HepG2 (cell line): ENCODE measurements around the gene SAP25. TPM values are rescaled to one million over a fixed set of nuclear protein-coding genes. Genes with fewer than 3 reads are reported as not detected.

Experiments used
- CEBPG ChIP-seq: IDR thresholded peaks from 2 replicates; pipeline ENCODE4 v1.6.1; 2016
- ESRRA ChIP-seq: sonication (generic); formaldehyde crosslinking; IDR thresholded peaks from 2 replicates; pipeline ENCODE4 v1.5.1; 2020; ENCODE audit warnings: mild to moderate bottlenecking, low read depth, missing genetic modification reagents
- FOSL2 ChIP-seq: sonication (generic); formaldehyde crosslinking; IDR thresholded peaks from 2 replicates; pipeline ENCODE4 v1.4.0; 2020; ENCODE audit warnings: missing genetic modification reagents
- GATA4 ChIP-seq: sonication (generic); IDR thresholded peaks from 2 replicates; pipeline ENCODE4 v1.6.1; 2016; ENCODE audit warnings: antibody characterized with exemption, low read depth, borderline replicate concordance
- HINFP ChIP-seq: sonication (generic); formaldehyde crosslinking; IDR thresholded peaks from 2 replicates; pipeline ENCODE4 v1.4.0; 2020; ENCODE audit warnings: low read depth, mild to moderate bottlenecking, missing genetic modification reagents
- IRF2 ChIP-seq: IDR thresholded peaks from 2 replicates; pipeline ENCODE4 v1.6.1; 2018; ENCODE audit warnings: missing genetic modification reagents, missing compliant biosample characterization
- KDM1A ChIP-seq: IDR thresholded peaks from 2 replicates; pipeline ENCODE4 v1.6.1; 2016; ENCODE audit warnings: missing compliant biosample characterization
- MED1 ChIP-seq: sonication (generic); formaldehyde crosslinking; IDR thresholded peaks from 2 replicates; pipeline ENCODE4 v1.4.0; 2020; ENCODE audit warnings: missing genetic modification reagents
- MEF2D ChIP-seq: sonication (generic); formaldehyde crosslinking; IDR thresholded peaks from 2 replicates; pipeline ENCODE4 v1.5.1; 2020; ENCODE audit warnings: mild to moderate bottlenecking, missing genetic modification reagents
- MIER3 ChIP-seq: IDR thresholded peaks from 2 replicates; pipeline ENCODE4 v1.6.1; 2016; ENCODE audit warnings: missing compliant biosample characterization, borderline replicate concordance
- NAIF1 ChIP-seq: sonication (generic); formaldehyde crosslinking; IDR thresholded peaks from 2 replicates; pipeline ENCODE4 v1.5.0; 2020; ENCODE audit warnings: mild to moderate bottlenecking, missing genetic modification reagents, borderline replicate concordance
- POLR2AphosphoS5 ChIP-seq: IDR thresholded peaks from 2 replicates; pipeline ENCODE4 v1.6.1; 2012; ENCODE audit warnings: low read depth, low read length
- RARA ChIP-seq: IDR thresholded peaks from 2 replicates; pipeline ENCODE4 v1.6.1; 2016; ENCODE audit warnings: missing genetic modification reagents, missing compliant biosample characterization
- RXRA ChIP-seq: sonication (generic); formaldehyde crosslinking; IDR thresholded peaks from 2 replicates; pipeline ENCODE4 v1.5.1; 2020; ENCODE audit warnings: missing genetic modification reagents
- SIX1 ChIP-seq: sonication (generic); formaldehyde crosslinking; IDR thresholded peaks from 2 replicates; pipeline ENCODE4 v1.4.0; 2020; ENCODE audit warnings: missing genetic modification reagents, borderline replicate concordance
- ZFX ChIP-seq: sonication (generic); formaldehyde crosslinking; IDR thresholded peaks from 2 replicates; pipeline ENCODE4 v1.4.0; 2020; ENCODE audit warnings: mild to moderate bottlenecking, low read depth, missing genetic modification reagents, moderate library complexity
- ZNF251 ChIP-seq: sonication (generic); formaldehyde crosslinking; IDR thresholded peaks from 2 replicates; pipeline ENCODE4 v1.9.0; 2021; ENCODE audit warnings: mild to moderate bottlenecking, missing genetic modification reagents
- ZNF549 ChIP-seq: sonication (generic); formaldehyde crosslinking; IDR thresholded peaks from 2 replicates; pipeline ENCODE4 v1.5.0; 2020; ENCODE audit warnings: missing genetic modification reagents
- ZNF605 ChIP-seq: sonication (generic); formaldehyde crosslinking; IDR thresholded peaks from 2 replicates; pipeline ENCODE4 v1.8.0; 2022; ENCODE audit warnings: mild to moderate bottlenecking, missing genetic modification reagents
- ZNF619 ChIP-seq: sonication (generic); formaldehyde crosslinking; IDR thresholded peaks from 2 replicates; pipeline ENCODE4 v1.4.0; 2020; ENCODE audit warnings: mild to moderate bottlenecking, missing genetic modification reagents
- ZSCAN21 ChIP-seq: sonication (generic); formaldehyde crosslinking; IDR thresholded peaks from 2 replicates; pipeline ENCODE4 v1.8.0; 2022; ENCODE audit warnings: mild to moderate bottlenecking, missing genetic modification reagents, moderate library complexity, borderline replicate concordance
- polyA plus RNA-seq, 8 experiments: library from polyadenylated mRNA; depleted of rRNA in 3 of 8; stranded (reverse) in 7 of 8; unstranded in 1 of 8; fragments of >200 nt; fragmentation: Illumina TruSeq in 4 of 8; extraction: Trizol in 4 of 8; gene quantifications; 2 replicates each; pipeline versions ENCODE4 v1.2.1 to v1.2.3, GENCODE V29; 2011 to 2016; ENCODE audit warnings: low read depth in 4 of 8, missing spikeins in 1 of 8, mixed read lengths in 1 of 8; ENCODE audit not compliant: insufficient read depth in 1 of 8
- total RNA-seq, 5 experiments: library from RNA; depleted of rRNA; stranded (reverse); fragments of >200 nt; fragmentation: Illumina TruSeq; extraction: Trizol; gene quantifications; 2 replicates each; pipeline ENCODE4 v1.2.3, GENCODE V29; 2016; ENCODE audit warnings: low read depth in 1 of 5
- TF ChIP-seq, protein P1 (sequence below): sonication (generic); formaldehyde crosslinking; IDR thresholded peaks from 2 replicates; pipeline ENCODE4 v1.5.1; 2020; ENCODE audit warnings: mild to moderate bottlenecking, missing genetic modification reagents

Gene SAP25
- total and polyA plus RNA-seq, 2 of the 13 experiments (the other 11 are each of a cell fraction or from before 2014, with no cell fraction given), result 0.15 to 0.20 TPM

DNA sequence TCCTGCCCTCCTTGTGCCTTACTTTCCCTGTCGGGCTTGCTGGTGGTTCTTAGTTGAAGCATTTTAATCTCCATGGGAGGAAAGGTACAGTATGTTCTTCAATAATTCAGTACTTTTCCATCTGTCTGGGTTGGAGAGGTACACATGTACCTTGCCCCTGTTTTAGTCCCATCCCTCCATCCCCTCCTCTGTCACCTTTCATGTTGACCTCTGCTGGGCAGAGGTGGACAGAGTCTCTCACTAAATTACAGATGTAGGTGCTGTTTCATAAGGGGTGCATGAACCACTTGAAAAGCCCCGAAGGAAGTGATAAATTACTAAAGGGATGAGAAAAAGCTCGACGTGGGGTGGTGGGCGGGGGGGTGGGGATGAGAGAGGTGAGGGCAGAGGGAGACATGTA lies 29.3 kb downstream of the SAP25 start (continued):
- TF ChIP-seq CEBPG (CRISPR knock-in tag) (peak; percentile 47; the same call in 1 of the 2 replicates), MIER3 (CRISPR knock-in tag) (no peak), RARA (CRISPR knock-in tag) (peak; percentile 84), SIX1 (CRISPR knock-in tag) (peak; percentile 35; the same call in 1 of the 2 replicates), ZNF605 (CRISPR knock-in tag) (no peak), GATA4 (peak; percentile 76; the same call in 1 of the 2 replicates), MED1 (CRISPR knock-in tag) (peak; percentile 88), HINFP (CRISPR knock-in tag) (0 out of 2 replicates have a peak, but pooled peaks have one; percentile 28), RXRA (CRISPR knock-in tag) (peak; percentile 65; the same call in 1 of the 2 replicates), ZNF619 (CRISPR knock-in tag) (no peak), KDM1A (CRISPR knock-in tag) (0 out of 2 replicates have a peak, but pooled peaks have one; percentile 17), FOSL2 (CRISPR knock-in tag) (peak; percentile 44; the same call in 1 of the 2 replicates), ZNF251 (CRISPR knock-in tag) (no peak), MEF2D (no peak), ZFX (CRISPR knock-in tag) (peak; percentile 32; the same call in 1 of the 2 replicates), ZNF549 (CRISPR knock-in tag) (no peak), POLR2AphosphoS5 (peak; percentile 45), IRF2 (CRISPR knock-in tag) (peak; percentile 66; the same call in 1 of the 2 replicates), ZSCAN21 (CRISPR knock-in tag) (0 out of 2 replicates have a peak, but pooled peaks have one; percentile 51), ESRRA (peak; percentile 57; the same call in 1 of the 2 replicates), NAIF1 (CRISPR knock-in tag) (no peak)
- TF ChIP-seq, protein P1, sequence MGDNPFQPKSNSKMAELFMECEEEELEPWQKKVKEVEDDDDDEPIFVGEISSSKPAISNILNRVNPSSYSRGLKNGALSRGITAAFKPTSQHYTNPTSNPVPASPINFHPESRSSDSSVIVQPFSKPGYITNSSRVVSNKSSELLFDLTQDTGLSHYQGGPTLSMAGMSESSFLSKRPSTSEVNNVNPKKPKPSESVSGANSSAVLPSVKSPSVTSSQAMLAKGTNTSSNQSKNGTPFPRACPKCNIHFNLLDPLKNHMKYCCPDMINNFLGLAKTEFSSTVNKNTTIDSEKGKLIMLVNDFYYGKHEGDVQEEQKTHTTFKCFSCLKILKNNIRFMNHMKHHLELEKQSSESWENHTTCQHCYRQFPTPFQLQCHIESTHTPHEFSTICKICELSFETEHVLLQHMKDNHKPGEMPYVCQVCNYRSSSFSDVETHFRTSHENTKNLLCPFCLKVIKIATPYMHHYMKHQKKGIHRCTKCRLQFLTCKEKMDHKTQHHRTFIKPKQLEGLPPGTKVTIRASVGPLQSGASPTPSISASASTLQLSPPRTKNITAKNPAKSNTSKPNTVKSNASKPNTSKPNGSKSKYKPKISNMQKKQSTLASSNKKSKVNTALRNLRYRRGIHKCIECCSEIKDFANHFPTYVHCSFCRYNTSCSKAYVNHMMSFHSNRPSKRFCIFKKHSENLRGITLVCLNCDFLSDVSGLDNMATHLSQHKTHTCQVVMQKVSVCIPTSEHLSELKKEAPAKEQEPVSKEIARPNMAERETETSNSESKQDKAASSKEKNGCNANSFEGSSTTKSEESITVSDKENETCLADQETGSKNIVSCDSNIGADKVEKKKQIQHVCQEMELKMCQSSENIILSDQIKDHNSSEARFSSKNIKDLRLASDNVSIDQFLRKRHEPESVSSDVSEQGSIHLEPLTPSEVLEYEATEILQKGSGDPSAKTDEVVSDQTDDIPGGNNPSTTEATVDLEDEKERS (CRISPR knock-in tag), result no peak
